ENCODE measurements around the gene ADAMTSL4. TPM values are rescaled to one million over a fixed set of nuclear protein-coding genes. Genes with fewer than 3 reads are reported as not detected.
"Not testable (repeated sequence)": the region's sequence is repeated elsewhere in the genome, so short reads cannot be mapped to it uniquely, and the experiment has no call there.

Gene ADAMTSL4
- total RNA-seq, 2 donors from 2014 or later: 3.7 to 9.7 TPM

- no peaks in the 10 kb centered on the region for H3K36me3 ChIP-seq
- intact Hi-C loops (cut with DNase I): no loop called here
- no peaks in the 10 kb centered on the region for H3K9me3 ChIP-seq
- DNase-seq (ENCODE audit: low spot score): no peak
- H3K27me3 ChIP-seq (replicated peaks; ENCODE audit: insufficient read depth): no peaks in the 10 kb centered on the region
- TF ChIP-seq, protein P1, sequence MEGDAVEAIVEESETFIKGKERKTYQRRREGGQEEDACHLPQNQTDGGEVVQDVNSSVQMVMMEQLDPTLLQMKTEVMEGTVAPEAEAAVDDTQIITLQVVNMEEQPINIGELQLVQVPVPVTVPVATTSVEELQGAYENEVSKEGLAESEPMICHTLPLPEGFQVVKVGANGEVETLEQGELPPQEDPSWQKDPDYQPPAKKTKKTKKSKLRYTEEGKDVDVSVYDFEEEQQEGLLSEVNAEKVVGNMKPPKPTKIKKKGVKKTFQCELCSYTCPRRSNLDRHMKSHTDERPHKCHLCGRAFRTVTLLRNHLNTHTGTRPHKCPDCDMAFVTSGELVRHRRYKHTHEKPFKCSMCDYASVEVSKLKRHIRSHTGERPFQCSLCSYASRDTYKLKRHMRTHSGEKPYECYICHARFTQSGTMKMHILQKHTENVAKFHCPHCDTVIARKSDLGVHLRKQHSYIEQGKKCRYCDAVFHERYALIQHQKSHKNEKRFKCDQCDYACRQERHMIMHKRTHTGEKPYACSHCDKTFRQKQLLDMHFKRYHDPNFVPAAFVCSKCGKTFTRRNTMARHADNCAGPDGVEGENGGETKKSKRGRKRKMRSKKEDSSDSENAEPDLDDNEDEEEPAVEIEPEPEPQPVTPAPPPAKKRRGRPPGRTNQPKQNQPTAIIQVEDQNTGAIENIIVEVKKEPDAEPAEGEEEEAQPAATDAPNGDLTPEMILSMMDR (IDR thresholded peaks at IDR 0.05): no peak
- no peak for TF ChIP-seq POLR2AphosphoS5 (IDR thresholded peaks at IDR 0.05)
- TF ChIP-seq POLR2A (IDR thresholded peaks at IDR 0.05): no peak
- H3K4me1 ChIP-seq (replicated peaks): peaks cover 13% of the 10 kb centered on the region
- 63% methylated on average over 4 of the region's 4 CpGs for WGBS
- H3K4me3 ChIP-seq: no peak overlapping the region
- peak overlapping the region; percentile 98 to 100 for H3K27ac ChIP-seq
These were observed 23.9 kb downstream of the ADAMTSL4 start for GRCh38 chr1:150572918-150573647.

- DNase-seq (ENCODE audit: low spot score); H3K27me3 ChIP-seq (replicated peaks; ENCODE audit: insufficient read depth); H3K36me3 ChIP-seq; intact Hi-C loops (cut with DNase I); H3K9me3 ChIP-seq; H3K4me3 ChIP-seq: not testable (repeated sequence)
- H3K27ac ChIP-seq: peak overlapping the region; percentile 98 to 100
- peaks cover 12% of the 10 kb centered on the region for H3K4me1 ChIP-seq (replicated peaks)
- WGBS: 84% methylated on average over 13 of the region's 13 CpGs
These were observed 24.5 kb downstream of the ADAMTSL4 start for GRCh38 chr1:150573648-150574071.

DNA sequence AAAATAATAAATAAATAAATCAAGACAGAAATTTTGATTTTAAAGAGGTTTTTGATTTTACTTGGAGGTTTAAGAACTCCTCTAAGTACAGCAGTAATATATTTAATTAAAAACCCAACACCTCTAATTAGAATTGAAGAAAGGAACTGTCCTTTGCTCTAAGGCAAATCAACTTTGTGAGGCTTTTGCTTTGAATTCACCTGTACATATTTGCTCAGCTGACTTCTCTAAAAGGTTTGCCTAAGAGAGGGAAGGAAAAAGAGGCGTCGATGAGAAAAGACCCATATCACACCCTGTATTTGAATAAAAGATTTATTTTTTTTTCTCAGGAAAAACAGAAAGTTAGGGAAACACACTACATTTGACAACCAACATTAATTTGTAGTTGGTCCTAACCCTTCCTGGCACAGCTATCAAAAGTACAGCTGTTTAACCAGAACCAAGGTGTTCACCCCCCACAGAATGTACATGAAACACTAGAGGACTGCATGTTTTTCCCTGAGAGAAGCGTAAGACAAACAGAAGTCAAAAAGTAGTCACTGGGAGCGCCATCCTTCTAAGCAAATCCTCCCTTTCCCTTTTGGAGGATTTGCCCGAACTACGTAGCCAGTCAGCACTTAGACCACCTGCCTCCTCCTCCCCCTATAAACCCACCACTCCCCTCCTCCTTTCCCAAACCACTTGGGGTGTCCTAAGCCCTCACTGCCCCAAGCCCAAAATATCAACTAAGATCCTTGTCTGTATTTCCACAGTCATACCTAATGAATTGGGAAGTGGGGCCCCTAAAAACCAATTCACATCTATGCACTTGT is 25.3 kb downstream of the ADAMTSL4 start:
- Histone ChIP-seq H3K4me3 (peak overlapping the region in 1 of 2 donors; percentile 93), H3K36me3 (no peaks in the 10 kb centered on the region), H3K4me1 (replicated peaks) (peaks cover 9% of the 10 kb centered on the region), H3K27me3 (replicated peaks; ENCODE audit: insufficient read depth) (no peaks in the 10 kb centered on the region), H3K27ac (peak overlapping the region; percentile 98 to 100), H3K9me3 (no peaks in the 10 kb centered on the region)
- no peak for TF ChIP-seq POLR2AphosphoS5 (IDR thresholded peaks at IDR 0.05)
- TF ChIP-seq, protein P1 (IDR thresholded peaks at IDR 0.05): no peak
- TF ChIP-seq POLR2A (IDR thresholded peaks at IDR 0.05): no peak
- no peak for DNase-seq (ENCODE audit: low spot score)
- intact Hi-C loops (cut with DNase I): loop anchor here (5.0 kb wide), 1 partner anchor 53 kb away; the partner anchor contains the start of gene ENSA
- 31% methylated on average over 6 of the region's 6 CpGs for WGBS

GRCh38 chr1:150575072-150575489 is 25.9 kb downstream of the ADAMTSL4 start:
- Histone ChIP-seq H3K9me3 (no peaks in the 10 kb centered on the region), H3K4me3 (peak overlapping the region in 1 of 2 donors; percentile 93), H3K27ac (peak overlapping the region; percentile 98 to 100), H3K36me3 (no peaks in the 10 kb centered on the region), H3K4me1 (replicated peaks) (peaks cover 9% of the 10 kb centered on the region), H3K27me3 (replicated peaks; ENCODE audit: insufficient read depth) (no peaks in the 10 kb centered on the region)
- TF ChIP-seq POLR2AphosphoS5 (IDR thresholded peaks at IDR 0.05) (no peak), POLR2A (IDR thresholded peaks at IDR 0.05) (no peak)
- TF ChIP-seq, protein P1 (IDR thresholded peaks at IDR 0.05): no peak
- intact Hi-C loops (cut with DNase I): loop anchor here (5.0 kb wide), 1 partner anchor 52 kb away; the partner anchor contains the start of gene ENSA
- DNase-seq (ENCODE audit: low spot score): no peak
- 27% methylated on average over 4 of the region's 4 CpGs for WGBS
